GM19438 (cell line): Measurements from ENCODE around the gene EMP2.
"Not testable (repeated sequence)": the region's sequence is repeated elsewhere in the genome, so short reads cannot be mapped to it uniquely, and the experiment has no call there.

Source experiments
- ATAC-seq: cut with Tn5 transposase; IDR thresholded peaks from one replicate; pipeline ENCODE4 v1.9.1; 2021; ENCODE audit warnings: low read depth; ENCODE audit not compliant: unreplicated experiment

EMP2 gene

GRCh38 chr16:10525214-10525825, 55.1 kb downstream of the EMP2 start:
- no peak for ATAC-seq

DNA sequence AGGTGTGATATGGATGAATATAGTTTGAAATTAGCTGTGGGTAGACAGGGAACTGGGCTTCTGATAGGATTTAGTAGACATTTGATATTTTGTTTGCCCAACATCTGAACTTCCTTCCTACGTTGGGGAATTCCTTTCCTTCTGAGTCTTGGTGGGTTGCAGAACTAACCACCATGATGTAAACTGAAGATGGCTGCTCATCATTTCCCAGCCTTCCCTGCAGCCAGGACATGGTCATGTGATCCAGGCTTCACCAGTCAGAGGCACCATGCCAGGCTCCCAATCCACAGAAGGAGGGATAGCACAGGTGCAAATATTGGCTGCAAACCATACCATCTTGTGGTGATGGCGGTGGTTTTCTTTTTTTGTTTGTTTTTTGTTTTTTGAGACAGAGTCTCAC, 57.4 kb downstream of the EMP2 start:
- ATAC-seq = no peak

GRCh38 chr16:10521681-10522274, 58.6 kb downstream of the EMP2 start:
- no peak for ATAC-seq

- ATAC-seq = no peak
Observed at GRCh38 chr16:10520869-10521578, 59.4 kb downstream of the EMP2 start.

DNA sequence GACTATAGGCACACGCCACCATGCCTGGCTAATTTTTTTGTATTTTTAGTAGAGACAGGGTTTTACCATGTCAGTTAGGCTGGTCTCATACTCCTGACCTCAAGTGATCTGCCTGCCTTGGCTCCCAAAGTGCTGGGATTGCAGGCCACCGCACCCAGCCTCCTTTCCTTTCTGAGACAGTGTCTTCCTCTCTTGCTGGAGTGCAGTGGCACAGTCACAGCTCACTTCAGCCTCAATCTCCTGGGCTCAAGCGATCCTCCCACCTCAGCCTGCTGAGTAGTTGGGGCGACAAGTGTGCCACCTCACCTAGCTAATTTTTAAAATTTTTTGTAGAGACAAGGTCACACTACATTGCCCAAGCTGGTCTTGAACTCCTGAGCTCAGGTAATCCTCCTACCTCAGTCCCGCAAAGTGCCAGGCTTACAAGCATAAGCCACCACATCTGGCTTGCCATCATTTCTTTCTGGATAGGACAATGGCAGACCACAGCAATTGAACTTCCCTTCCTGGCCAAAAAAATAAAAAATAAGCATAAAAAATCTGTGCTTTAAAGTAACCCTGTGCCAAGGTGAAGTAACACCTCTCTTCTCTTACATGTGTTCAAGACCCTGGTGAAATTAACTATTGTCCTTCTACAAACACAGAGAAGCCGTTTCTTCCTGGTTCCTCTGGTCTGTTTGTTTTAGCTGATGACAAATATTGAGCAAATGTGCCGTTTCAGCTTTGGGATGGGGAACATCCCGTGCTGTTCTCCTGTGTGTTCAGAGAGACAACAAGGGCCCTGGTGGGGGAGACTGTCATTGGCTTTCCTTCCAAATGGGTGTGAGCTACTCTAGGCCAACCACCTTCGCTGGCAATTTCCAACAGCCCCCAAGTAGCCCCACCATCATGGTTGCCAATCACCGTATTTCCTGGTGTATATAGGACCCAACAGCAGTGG, 60.2 kb downstream of the EMP2 start:
- ATAC-seq = no peak

DNA sequence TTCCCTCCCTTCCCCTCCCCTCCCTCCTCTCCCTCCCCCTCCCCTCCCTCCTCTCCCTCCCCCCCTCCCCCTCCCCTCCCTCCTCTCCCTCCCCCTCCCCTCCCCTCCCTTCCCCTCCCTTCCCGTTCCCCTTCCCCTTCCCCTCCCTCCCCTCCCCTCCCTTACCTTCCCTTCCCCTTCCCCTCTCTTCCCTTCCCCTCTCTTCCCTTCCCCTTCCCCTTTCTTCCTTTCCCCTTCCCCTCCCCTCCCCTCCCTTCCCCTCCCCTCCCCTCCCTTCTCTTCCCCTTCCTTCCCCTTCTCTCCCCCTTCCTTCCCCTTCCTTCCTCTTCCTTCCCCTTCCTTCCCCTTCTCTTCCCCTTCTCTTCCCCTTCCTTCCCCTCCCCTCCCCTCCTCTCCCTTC, 61.1 kb downstream of the EMP2 start:
- no peak for ATAC-seq

DNA sequence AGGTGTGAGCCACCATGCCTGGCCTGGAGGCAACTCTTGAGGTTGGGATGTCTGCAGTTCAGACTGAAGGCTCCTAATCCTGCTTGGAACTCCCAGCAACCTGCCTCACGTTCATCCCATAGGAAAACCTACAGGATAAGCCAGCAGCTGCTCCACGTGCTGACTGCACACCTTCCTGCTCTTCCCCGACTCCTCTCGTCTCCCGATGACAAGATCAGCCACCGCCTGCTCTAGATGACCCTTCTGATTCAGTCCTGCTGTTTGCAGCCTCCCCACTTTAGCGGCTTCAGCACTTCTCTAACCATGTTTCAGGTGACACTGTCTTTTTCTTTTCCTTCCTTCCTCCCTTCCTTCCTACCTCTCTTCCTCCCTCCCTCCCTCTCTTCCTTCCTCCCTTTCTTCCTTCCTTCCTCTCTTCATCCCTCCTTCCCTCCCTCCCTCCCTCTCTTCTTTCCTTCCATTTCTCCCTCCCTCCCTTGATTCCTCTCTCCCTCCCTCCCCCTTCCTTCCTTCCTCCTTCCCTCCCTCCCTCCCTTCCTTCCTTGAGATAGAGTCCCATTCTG, 61.8 kb downstream of the EMP2 start:
- no peak for ATAC-seq

DNA sequence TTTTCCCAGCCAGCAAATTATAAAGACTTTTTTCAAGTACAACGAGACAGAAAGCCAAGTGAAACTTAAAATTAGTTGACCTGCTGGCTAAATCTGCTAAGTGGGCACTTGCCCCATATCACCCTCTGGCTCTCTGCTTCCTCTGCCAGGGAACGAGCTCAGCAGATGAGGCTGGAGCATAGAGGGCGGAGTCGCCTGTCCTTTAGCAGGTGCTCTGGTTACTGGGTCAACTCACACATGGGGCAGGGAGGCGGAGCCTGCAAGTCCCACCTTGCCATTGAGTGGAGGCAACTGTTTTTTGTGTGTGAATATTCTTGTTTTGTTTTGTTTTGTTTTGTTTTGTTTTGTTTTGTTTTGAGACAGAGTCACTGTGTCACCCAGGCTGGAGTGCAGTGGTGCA, 62.5 kb downstream of the EMP2 start:
- ATAC-seq = no peak

GRCh38 chr16:10514369-10515055, 65.9 kb downstream of the EMP2 start:
- no peak for ATAC-seq

GRCh38 chr16:10511829-10512228, 68.6 kb downstream of the EMP2 start:
- ATAC-seq = no peak

DNA sequence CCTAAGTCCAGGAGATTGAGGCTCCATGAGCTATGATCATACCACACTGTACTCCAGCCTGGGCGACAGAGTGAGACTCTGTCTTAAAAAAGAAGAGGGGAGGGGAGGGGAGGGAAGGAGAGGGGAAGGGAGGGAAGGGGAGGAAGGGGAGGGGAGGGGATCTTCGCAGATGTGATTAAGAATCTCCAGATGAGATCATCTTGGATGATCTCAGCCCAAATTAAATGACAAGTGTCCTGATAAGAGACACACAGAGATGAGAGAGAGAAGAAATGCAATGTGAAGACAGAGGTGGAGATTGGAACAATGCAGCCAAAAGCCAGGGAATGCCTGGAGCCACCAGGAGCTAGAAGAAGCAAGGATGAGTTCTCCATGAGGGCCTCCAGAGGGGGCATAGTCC, 70.1 kb downstream of the EMP2 start:
- ATAC-seq = no peak

- ATAC-seq = peak; percentile 78
Observed at GRCh38 chr16:10509534-10510025, 70.8 kb downstream of the EMP2 start.

DNA sequence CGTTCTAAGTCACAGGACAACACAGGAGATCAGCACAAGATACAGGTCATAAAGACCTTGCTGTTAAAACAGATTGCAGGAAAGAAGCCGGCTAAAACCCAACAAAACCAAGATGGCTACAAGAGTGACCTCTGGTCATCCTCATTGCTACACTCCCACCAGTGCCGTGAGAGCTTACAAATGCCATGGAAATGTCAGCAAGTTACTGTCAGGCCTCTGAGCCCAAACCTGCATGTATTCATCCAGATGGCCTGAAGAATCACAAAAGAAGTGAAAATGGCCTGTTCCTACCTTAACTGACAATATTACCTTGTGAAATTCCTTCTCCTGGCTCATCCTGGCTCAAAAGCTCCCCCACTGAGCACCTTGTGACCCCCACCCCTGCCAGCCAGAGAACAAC, 75.1 kb downstream of the EMP2 start:
- not testable (repeated sequence) for ATAC-seq

DNA sequence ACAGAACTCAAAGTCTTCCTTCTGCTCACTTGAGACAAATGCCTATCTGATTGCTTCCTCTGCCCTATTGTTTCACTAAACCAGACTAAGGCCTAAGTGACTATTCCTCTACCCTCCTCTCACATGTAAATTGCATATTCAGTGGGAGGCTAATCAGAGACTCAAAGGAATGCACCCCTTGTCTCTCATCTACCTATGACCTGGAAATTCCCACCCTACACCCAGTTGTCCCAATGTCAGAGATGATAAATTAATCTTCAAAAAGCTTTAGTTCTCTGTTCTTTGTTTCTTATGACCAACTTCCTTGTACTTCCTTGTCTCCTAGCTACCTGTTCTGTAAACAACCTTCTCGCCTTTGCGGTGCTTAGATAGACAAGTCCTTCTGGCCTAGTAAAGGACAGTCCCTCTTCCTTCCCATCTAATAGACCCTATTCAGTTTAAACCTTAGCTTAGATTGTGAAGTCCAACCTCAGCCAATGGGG, 76.0 kb downstream of the EMP2 start:
- ATAC-seq = no peak

DNA sequence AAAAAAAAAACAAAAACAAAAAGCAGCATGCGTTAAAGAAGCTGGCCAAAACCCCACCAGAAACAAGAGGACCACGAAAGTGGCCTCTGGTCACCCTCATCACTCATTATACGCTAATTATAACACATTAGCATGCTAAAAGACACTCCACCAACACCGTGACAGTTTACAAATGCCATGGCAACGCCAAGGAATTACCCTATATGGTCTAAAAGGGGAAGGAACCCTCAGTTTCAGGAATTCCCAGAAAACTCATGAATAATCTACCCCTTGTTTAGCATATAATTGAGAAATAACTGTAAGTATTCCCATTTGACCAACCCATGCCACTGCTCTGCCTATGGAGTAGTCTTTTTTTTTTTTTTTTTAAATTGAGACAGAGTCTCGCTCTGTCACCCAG, 77.6 kb downstream of the EMP2 start:
- ATAC-seq = no peak

DNA sequence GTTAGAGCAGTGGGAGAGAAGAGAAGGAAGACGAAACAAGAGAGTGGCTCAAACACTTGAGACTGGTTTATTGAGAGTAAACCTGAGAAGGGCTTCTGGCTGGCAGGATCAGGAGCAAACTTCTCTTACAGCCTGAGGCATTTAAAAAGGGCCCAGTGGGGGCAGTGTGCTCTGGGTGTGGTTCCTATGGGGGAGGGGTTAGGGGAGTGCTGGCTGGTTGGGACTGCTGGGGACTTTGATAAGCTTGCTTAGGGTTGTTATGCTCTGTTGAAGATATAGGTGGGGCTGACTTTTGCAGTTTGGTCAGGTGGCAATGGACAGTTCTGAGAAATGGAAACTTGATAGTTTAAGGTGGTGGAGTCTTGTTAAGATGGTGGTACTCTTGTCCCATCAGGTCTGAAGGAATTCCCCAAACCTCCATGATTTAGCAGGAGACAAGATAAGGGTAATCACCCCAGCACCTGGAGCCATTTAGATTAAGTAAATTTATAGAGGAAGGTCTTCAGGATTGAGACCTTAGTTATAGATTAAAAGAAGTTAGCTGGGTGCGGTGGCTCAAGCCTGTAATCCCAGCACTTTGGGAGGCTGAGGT, 79.3 kb downstream of the EMP2 start:
- ATAC-seq = no peak

GRCh38 chr16:10500582-10500981, 79.8 kb downstream of the EMP2 start:
- ATAC-seq = no peak

DNA sequence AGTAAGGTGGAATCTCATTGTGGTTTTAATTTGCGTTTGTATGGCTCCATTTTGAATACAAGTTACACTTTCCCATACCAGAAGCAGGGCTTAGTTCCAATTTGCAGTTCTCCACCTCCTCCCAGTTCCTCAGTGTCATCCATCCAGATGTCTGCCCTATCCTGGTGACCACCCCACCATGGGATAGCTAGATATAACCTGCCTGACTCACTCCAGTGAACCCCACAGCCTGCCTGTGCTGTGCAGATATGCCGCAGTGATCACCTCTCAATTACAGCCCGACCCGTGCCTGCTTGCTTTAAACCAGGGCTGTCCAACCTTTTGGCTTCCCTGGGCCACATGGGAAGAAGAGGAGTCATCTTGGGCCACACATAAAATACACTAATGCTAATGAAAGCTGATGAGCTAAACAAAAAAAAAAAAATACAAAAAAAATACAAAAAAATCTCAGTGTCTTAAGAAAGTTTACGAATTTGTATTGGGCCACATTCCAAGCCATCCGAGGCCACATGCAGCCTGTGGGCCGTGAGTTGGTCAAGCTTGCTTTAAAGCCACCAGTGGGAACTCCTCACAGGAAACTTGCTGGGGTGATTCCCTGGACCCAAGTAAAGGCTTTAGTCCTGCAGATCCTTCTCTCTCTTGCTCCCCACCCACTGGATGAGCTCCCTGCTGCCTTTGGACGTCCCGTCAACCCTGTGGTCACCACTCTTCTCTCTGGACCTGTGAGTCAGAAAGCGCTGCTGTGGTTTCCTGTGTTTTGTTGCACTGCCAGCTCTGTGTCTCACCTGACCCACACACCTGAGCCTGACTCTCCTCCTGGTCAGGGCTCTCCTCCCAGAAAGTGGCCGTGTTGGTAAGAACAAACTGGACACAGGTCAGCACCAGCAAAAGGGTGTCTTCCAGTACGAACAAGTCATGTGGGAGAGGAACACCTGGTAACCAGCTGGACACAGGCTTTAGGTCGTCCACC, 83.0 kb downstream of the EMP2 start:
- ATAC-seq = no peak
